ENCODE results near the gene AAR2.
A peak's percentile ranks its signal among the peaks of the same experiment; 100 is the strongest.

The AAR2 gene

GRCh38 chr20:36235892-36236785, at the start of gene AAR2:
Gene AAR2 (plus strand): TSS chr20:36236478. CDS start chr20:36239869, 3,391 bp downstream.
- peak; percentile 68 for DNase-seq

GRCh38 chr20:36193977-36194712, 42.1 kb upstream of the AAR2 start:
- no peak for DNase-seq

GRCh38 chr20:36196676-36197075, 39.6 kb upstream of the AAR2 start:
- DNase-seq: no peak

- DNase-seq: no peak
These were observed 39.0 kb upstream of the AAR2 start for GRCh38 chr20:36197271-36197670.

- DNase-seq: peak; percentile 43
These were observed 36.7 kb upstream of the AAR2 start for GRCh38 chr20:36199345-36200257.

- DNase-seq: no peak
These were observed 35.8 kb upstream of the AAR2 start for GRCh38 chr20:36200451-36200850.

GRCh38 chr20:36201198-36201597, 35.1 kb upstream of the AAR2 start:
- DNase-seq: no peak

GRCh38 chr20:36202891-36203338, 33.4 kb upstream of the AAR2 start:
- DNase-seq: peak; percentile 13

GRCh38 chr20:36203861-36204260, 32.4 kb upstream of the AAR2 start:
- no peak for DNase-seq

- no peak for DNase-seq
These were observed 31.3 kb upstream of the AAR2 start for GRCh38 chr20:36205026-36205425.

- no peak for DNase-seq
These were observed 30.2 kb upstream of the AAR2 start for GRCh38 chr20:36206068-36206467.

- DNase-seq: no peak
These were observed 29.6 kb upstream of the AAR2 start for GRCh38 chr20:36206641-36207040.

GRCh38 chr20:36207602-36208001, 28.7 kb upstream of the AAR2 start:
- no peak for DNase-seq

- no peak for DNase-seq
These were observed 28.0 kb upstream of the AAR2 start for GRCh38 chr20:36208257-36208656.

GRCh38 chr20:36210436-36211021, 25.7 kb upstream of the AAR2 start:
- DNase-seq: no peak

GRCh38 chr20:36213362-36213761, 22.9 kb upstream of the AAR2 start:
- DNase-seq: no peak

- DNase-seq: no peak
These were observed 21.5 kb upstream of the AAR2 start for GRCh38 chr20:36214684-36215256.

- DNase-seq: no peak
These were observed 20.5 kb upstream of the AAR2 start for GRCh38 chr20:36215778-36216177.

- DNase-seq: no peak
These were observed 19.8 kb upstream of the AAR2 start for GRCh38 chr20:36216314-36217025.

GRCh38 chr20:36217226-36217625, 19.1 kb upstream of the AAR2 start:
- no peak for DNase-seq

- no peak for DNase-seq
These were observed 17.8 kb upstream of the AAR2 start for GRCh38 chr20:36218380-36219064.

All from NCI-H1092 treated with DMSO at 0.1 percent for 48 hours (cell line).